DMS153 treated with DMSO at 0.1 percent for 48 hours (cell line): ENCODE data around the gene SRGAP1.
"Not testable (repeated sequence)": the region's sequence is repeated elsewhere in the genome, so short reads cannot be mapped to it uniquely, and the experiment has no call there.

ENCODE experiments used
- DNase-seq: peaks from one replicate; lab custom pipeline; 2025; ENCODE audit not compliant: unreplicated experiment; lab: John Stamatoyannopoulos, UW

SRGAP1 gene

GRCh38 chr12:63836936-63837335, 7.6 kb upstream of the SRGAP1 start:
- no peak for DNase-seq

DNA sequence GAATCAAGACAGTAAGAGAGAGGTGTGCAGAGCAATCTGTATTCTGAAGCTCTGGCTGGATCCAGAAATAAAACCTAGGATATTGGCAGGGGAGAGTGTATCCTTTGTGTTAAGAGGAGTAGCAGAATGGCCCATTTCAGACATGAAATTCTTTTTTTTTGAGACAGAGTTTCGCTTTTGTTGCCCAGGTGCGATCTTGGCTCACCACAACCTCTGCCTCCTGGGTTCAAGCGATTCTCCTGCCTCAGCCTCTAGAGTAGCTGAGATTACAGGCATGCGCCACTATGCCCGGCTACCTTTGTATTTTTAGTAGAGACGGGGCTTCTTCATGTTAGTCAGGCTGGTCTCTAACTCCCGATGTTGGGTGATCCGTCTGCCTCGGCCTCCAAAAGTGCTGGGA, 6.1 kb upstream of the SRGAP1 start:
- DNase-seq, result no peak

- no peak for DNase-seq
Observed at GRCh38 chr12:63841011-63841410, 3.5 kb upstream of the SRGAP1 start.

- DNase-seq, result no peak
Observed at GRCh38 chr12:63841571-63841970, 2.9 kb upstream of the SRGAP1 start.

- not testable (repeated sequence) for DNase-seq
Observed at GRCh38 chr12:63842750-63843149, 1.8 kb upstream of the SRGAP1 start.

- no peak for DNase-seq
Observed at GRCh38 chr12:63843254-63843720, 1.2 kb upstream of the SRGAP1 start.

DNA sequence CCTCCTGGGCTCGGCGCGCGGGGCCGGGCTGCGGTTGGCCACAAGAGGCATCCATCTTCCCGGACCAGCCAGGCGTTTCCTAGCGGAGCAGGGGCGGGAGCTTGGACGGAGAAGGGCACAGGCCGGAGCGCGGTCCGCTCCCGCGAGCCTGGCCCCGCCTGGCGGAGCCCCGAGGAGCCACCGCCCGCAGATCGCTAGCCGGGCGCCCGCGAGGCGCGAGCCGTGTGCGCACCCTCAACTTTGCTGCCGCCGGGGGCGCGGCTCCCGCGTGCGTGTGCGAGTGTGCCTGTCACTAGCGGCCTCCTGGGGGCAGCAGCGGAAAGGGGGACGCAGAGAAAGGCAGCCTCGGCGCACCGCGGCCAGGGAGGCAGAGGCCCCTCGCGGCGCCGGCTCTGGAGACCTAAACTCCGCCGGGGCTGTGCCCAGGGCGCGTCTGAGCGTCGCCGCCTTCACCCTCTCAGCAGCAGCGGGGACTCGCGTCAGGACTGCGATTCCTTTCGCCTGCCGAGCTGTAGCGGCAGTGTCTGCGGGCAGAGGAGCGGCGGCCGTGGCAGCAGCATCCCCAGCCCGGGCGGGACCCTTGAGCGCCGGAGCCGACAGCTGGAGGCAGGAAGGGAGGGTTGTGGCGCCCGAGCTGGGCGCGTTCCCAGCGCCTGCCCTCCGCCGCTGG, 644 bp upstream of the SRGAP1 start:
- DNase-seq, result peak; percentile 99

- peak; percentile 19 for DNase-seq
Observed at GRCh38 chr12:63845726-63846125, 1.2 kb downstream of the SRGAP1 start.

DNA sequence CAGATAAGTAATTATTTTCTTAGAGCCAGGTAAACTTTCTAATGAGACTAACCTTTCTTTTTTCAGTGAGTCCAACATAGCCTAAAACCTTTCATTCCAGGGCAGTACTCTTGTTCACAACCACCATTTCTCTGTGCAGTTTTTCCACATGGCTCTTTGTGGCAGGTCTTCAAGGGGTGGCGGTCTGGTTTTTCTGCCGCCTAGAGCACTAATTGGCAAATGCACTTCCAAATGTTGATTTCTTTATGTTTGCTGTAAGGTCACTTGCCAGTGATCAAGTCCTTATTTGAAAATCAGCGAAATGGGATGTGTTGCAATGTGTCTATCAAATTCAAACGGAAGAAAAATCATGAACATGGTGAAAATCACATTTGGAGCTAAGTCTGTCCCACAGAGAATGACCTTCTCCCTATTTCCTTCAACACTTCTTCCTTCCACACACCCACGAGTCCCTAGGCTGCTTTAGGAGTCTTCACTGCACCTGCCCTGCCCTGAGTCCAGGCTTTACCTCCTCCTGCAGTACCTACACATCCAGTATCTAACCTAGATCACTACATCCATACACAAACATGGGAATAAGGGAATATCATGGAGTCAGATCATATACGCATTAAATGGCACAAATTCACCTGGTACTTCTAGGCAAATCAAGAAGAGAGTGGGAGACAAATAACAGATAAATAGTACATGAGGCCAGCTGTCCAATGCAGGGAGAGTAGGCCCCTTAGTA, 1.9 kb downstream of the SRGAP1 start:
- no peak for DNase-seq

DNA sequence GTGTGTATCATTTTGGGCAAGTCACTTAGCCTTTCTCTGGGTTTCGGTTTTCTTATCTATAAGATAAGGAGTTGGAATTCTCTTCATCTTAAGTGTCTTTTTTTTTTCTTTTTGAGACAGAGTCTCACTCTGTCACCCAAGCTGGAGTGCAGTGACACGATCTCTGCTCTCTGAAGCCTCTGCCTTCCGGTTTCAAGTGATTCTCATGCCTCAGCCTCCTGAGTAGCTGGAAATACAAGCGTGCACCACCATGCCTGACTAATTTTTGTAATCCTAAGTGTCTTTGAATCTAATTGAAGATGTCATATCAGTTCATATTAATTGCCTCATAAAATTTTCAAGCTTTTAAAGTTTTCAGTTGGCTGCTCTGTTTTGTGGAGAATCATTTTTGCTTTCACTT, 4.0 kb downstream of the SRGAP1 start:
- no peak for DNase-seq

DNA sequence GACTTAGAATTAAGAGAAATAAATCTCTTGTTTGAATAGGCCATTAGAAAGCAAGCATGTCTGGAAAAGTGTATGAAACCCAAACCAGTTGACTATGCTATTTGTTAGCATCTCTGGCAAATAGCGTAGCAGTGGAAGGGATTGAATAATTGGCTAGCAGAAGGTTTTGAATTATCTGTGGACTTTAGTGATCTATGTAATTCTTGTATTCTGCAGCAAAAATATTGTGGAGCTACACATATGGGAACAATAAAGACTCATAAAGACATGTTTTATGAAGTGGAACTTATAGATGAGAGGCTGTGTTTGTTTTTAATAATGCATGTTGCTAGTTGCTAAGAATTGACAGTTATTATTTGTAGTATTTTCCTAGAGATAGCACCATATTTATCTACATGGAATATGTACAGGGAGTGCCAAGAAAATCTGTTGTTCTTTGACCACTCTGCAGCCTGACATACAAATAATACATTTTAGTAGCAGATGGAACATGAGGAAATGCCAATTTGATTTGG, 4.7 kb downstream of the SRGAP1 start:
- no peak for DNase-seq

GRCh38 chr12:63849641-63850040, 5.1 kb downstream of the SRGAP1 start:
- no peak for DNase-seq

GRCh38 chr12:63853978-63854377, 9.5 kb downstream of the SRGAP1 start:
- DNase-seq, result no peak

DNA sequence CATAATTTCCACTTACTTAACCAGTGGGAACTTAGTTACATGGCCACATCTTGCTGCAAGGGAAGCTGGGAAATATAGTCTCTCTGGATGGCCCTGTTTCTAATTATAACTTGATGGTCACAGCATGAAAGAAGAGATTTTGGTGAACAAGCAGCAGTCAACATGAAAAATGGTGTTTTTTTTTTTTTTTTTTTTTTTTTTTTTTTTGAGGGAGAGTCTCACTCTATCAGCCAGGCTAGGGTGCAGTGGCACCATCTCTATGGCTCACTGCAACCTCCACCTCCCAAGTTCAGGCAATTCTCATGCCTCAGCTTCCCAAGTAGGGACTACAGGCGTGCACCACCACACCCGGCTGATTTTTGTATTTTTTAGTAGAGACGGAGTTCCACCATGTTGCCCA, 10.8 kb downstream of the SRGAP1 start:
- no peak for DNase-seq

GRCh38 chr12:63857771-63858670, 13.5 kb downstream of the SRGAP1 start:
- no peak for DNase-seq

GRCh38 chr12:63859880-63860279, 15.4 kb downstream of the SRGAP1 start:
- DNase-seq, result not testable (repeated sequence)

GRCh38 chr12:63862187-63862968, 17.9 kb downstream of the SRGAP1 start:
- DNase-seq, result no peak

DNA sequence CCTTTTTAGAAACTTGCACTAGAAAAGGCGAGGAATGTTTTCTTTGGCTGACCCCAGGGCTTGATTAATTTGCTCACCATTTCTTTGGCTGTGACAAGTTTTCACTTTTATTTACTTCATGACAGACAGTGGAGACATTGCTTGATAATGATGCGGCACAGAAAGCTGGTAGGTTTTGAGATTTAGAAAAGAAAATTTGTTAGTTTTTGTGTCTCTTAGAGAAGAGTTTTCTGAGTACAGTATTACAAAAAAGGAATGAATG, 18.4 kb downstream of the SRGAP1 start:
- DNase-seq, result no peak

- no peak for DNase-seq
Observed at GRCh38 chr12:63863658-63864453, 19.4 kb downstream of the SRGAP1 start.

GRCh38 chr12:63864454-63864706, 19.9 kb downstream of the SRGAP1 start:
- no peak for DNase-seq
